COLO668 (cell line): Measurements from ENCODE around the gene TTC21A.
"Not testable (repeated sequence)": the region's sequence is repeated elsewhere in the genome, so short reads cannot be mapped to it uniquely, and the experiment has no call there.

Experiments
- DNase-seq: peaks from one replicate; lab custom pipeline; 2025; ENCODE audit not compliant: unreplicated experiment; lab: John Stamatoyannopoulos, UW

TTC21A gene, protein sequence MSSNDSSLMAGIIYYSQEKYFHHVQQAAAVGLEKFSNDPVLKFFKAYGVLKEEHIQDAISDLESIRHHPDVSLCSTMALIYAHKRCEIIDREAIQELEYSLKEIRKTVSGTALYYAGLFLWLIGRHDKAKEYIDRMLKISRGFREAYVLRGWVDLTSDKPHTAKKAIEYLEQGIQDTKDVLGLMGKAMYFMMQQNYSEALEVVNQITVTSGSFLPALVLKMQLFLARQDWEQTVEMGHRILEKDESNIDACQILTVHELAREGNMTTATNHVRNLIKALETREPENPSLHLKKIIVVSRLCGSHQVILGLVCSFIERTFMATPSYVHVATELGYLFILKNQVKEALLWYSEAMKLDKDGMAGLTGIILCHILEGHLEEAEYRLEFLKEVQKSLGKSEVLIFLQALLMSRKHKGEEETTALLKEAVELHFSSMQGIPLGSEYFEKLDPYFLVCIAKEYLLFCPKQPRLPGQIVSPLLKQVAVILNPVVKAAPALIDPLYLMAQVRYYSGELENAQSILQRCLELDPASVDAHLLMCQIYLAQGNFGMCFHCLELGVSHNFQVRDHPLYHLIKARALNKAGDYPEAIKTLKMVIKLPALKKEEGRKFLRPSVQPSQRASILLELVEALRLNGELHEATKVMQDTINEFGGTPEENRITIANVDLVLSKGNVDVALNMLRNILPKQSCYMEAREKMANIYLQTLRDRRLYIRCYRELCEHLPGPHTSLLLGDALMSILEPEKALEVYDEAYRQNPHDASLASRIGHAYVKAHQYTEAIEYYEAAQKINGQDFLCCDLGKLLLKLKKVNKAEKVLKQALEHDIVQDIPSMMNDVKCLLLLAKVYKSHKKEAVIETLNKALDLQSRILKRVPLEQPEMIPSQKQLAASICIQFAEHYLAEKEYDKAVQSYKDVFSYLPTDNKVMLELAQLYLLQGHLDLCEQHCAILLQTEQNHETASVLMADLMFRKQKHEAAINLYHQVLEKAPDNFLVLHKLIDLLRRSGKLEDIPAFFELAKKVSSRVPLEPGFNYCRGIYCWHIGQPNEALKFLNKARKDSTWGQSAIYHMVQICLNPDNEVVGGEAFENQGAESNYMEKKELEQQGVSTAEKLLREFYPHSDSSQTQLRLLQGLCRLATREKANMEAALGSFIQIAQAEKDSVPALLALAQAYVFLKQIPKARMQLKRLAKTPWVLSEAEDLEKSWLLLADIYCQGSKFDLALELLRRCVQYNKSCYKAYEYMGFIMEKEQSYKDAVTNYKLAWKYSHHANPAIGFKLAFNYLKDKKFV (N-terminal part only)

DNA sequence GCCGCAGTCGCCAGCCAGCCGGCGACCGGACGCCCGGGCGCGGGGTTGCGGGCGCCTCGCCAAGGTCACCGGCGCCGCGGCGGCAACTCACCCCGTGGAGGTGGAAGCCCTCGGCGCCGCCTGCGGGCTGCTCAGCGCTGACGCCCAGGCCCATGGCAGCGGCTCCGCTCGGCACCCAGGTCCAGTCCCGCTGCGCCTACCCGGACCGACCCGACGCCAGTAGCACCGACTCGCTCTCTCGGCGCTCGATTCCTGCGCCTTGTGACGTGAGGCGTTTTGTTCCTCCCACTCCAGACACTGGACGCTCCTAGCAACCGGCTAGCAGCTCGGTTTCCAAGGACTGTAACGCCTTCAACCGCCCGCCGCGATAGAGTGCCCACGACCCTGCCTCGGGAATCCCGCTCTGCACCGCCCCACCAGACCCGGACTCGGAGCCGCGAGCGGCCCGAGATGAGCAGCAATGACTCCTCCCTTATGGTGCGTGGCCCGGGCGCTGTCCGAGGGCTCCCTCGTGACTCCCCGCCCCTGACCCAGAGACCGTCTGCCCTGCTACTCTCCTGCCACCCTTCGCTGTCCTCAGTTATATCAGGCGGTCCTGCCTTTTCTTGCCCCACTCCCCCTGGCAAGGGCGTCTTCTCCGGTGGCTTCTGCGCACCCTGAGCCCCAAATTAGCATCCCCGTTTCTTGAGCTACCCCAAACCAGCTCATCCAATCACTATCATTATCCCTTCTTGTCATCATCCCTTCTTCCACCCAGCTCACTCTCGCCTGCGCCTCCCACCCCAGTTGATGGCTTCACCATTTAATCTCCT, at the start of gene TTC21A, which contains the start of gene GORASP1:
TSS of gene TTC21A (plus strand) at position 293 of the 812 bp plus-strand sequence. CDS start at position 451, 158 bp downstream.
TSS of gene GORASP1 (minus strand) at position 240 of the 812 bp plus-strand sequence. CDS start at position 154, 86 bp downstream.
- peak; percentile 79 for DNase-seq

DNA sequence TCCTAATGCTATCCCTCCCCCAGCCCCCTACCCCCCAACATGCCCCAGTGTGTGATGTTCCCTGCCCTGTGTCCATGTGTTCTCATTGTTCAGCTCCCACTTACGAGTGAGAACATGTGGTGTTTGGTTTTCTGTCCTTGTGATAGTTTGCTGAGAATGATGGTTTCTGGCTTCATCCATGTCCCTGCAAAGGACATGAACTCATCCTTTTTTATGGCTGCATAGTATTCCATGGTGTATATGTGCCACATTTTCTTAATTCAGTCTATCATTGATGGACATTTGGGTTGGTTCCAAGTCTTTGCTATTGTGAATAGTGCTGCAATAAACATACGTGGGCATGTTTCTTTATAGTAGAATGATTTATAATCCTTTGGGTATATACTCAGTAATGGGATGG, 46.3 kb upstream of the TTC21A start:
- not testable (repeated sequence) for DNase-seq

- no peak for DNase-seq
Observed at GRCh38 chr3:39062180-39062579, 45.3 kb upstream of the TTC21A start.

DNA sequence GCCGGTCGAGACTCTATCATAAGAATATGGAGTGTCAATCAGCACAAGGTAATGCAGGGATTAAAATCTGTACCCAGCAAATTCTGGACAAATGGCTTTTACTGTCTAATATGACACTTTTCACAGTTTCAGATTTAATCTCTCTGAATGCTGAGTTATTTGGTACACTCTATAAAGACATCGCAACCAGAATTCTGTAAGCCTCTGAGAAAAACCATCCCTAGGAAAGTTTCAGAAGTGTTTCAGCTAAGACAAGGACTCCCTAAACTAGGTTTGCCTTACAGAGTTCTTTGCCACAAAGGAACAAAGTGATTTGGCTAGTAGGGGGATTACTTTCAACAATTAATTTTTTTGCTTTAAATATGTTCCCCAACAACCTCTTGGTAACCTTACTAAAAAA, 44.3 kb upstream of the TTC21A start:
- DNase-seq: no peak

DNA sequence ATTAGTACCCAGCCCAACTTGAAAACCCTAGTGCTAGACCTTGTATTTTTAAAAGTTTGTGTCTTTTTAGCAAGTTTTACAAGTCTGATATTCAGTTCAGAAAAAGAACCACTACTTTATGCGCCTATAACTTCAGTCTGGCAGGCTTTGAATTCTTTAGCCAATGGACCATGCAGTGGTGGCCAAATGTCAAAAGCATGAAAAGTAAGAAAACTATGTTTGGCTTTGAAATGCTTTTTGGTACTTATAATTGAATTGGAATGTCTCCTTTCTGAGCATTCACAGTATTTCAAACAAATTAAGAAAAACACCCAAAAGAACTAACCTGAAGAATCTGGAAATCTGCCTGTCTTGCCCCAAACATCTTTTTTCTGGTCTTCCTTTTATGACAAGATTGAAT, 42.8 kb upstream of the TTC21A start:
- no peak for DNase-seq

GRCh38 chr3:39065197-39065596, 42.3 kb upstream of the TTC21A start:
- no peak for DNase-seq

GRCh38 chr3:39067286-39067685, 40.2 kb upstream of the TTC21A start:
- no peak for DNase-seq

DNA sequence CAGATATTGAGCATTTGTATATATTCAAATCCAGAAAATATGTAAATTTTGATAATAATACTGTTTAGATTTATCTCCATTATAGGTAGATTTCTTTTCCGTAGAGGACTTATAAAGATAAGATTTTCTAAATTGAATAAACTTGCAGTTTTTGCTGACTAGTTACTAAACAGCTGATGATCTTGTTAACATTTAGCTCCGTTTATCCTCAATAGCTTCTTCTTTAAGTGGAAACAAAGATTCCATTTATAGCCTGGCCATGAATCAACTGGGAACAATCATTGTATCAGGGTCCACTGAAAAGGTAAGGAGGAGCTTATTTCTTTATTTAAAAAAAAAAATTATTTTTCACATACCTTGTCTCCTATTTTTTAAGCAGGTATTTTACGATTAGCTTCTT, 38.9 kb upstream of the TTC21A start:
- DNase-seq: no peak

DNA sequence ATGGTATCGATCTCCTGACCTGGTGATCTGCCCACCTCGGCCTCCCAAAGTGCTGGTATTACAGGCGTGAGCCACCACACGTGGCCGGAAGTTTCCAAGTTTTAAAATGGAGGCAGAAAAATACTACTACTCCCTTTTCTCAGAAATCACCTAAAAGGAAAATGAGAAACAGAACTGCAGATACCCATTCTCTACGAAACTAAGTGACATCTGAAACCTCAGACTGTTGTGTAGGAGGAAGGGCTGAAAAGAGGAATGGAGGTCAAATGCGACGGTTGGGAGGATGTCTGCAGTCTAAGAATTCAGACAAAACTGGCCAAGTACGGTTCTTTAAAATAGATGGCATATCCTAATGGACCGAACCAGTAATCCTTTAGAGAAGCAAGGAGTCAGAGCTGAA, 31.6 kb upstream of the TTC21A start:
- no peak for DNase-seq

- DNase-seq: no peak
Observed at GRCh38 chr3:39079530-39079929, 27.9 kb upstream of the TTC21A start.

DNA sequence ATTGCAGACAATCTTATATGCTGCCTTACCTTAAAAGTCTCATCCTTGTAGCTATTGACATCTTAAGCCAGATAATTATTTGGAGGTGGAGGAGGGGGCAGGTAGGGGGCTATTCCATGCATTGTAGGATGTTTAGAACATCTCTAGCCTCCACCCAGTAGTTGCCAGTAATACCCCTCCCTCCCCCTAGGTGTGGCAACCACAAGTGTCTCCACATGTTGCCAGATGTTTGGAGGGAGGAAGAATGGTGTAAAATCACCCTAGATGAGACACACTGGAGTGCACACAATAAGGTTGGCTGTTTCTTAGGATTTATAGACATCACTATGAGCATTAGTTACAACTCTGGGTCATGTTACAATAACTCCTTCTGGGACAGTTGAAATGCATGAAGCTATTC, 27.5 kb upstream of the TTC21A start:
- no peak for DNase-seq

GRCh38 chr3:39082666-39083313, 24.7 kb upstream of the TTC21A start:
- DNase-seq: no peak

GRCh38 chr3:39086144-39086543, 21.3 kb upstream of the TTC21A start:
- DNase-seq: no peak

GRCh38 chr3:39088456-39088855, 19.0 kb upstream of the TTC21A start:
- no peak for DNase-seq

DNA sequence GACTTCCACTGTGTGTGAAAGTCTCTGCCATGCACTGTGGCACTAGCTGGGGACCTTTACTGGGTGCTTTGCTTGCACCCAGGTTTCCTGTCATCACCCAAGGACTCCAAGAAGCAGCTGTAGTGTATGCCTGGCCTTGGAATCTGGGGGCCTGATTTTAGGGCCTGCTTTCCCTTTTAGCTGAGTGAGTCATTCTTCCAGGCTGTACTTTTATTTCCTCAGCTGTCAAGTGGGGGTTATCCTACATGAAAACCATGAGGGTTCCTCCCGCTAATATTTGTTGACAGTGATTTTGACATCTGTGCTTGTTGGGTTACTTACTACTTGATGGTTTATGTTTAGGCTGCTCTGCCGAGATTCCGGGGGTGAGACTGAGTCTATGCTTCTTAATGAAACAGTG, 18.6 kb upstream of the TTC21A start:
- no peak for DNase-seq

DNA sequence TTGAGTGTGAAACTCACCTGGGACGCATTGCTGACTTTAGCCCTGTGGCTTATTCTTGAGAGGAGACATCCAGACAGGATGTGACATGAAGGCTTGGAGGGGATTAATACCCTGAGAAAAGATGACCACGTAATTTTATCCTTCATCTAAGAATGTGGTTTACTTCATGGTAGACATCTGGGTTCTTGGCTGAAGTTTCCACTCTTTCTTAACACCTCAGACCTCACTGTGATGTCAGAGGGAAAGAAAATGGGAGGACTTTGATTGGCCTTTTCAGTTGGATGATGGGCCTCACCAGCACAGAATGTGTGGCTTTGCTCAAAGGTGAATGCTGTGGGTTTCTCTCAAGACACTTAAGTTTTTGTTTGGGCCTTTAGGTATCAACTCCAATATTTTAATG, 16.6 kb upstream of the TTC21A start:
- DNase-seq: no peak

DNA sequence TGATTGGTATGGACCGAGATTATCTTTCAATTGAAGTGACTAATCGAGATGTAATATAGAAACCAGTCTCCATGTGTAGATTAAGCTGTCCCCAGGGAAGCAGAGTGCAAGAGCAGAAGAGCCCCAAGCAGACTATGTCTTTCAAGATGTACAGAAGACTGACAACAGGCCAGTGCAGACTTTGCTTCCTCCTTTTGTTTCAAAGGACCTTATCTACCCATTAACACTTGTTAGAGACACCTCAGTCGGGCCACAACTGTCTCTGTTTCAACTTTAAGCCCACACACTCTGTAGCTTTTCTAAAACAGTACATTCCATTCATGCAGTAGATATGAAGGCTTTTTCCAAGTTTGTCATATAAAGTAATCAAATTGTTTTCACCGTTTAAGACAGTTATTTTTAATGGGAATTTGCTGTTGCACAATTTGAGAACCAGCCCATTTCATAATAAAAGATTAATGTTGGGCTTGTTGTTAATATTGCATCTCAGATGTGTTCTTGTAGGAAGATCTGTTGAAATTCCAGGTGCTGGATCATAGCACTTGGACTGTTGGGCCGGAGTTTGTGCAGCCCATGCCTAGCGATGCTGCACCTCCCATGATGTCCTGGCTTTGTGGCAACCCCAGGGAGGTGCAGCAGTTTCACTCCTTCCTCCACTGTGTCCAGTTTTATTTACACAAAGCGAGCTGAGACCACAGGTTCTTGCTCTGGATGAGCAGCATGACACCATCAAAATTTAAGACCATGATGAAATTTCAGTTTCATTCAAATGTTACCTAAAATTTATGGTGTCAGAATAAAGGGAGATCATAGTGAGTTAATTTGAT, 12.4 kb upstream of the TTC21A start:
- no peak for DNase-seq

DNA sequence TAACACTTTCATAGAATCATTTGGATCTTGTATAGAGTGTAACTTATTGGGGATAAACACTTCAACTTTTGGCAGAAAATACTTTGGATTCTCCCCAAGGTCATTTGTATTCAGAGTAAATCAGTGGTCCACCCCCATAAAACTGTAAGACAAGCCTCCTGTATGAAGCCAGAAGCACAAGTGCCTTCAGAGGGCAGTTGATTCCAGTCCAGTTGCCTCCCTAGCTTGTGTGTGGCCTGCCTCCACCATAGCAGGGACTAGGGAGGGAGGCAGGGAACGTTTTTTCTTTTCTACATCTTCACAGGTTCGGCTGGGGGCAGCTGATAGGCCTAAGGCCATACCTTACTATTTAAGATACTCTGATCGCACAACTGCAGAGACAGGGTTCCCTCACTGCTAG, 11.7 kb upstream of the TTC21A start:
- no peak for DNase-seq

- DNase-seq: no peak
Observed at GRCh38 chr3:39096775-39097174, 10.7 kb upstream of the TTC21A start.
